NCI-H1092 (cell line): Measurements from ENCODE around the gene GLP1R.

Experiments used
- DNase-seq: peaks from one replicate; lab custom pipeline; 2025; lab: John Stamatoyannopoulos, UW

Gene GLP1R

GRCh38 chr6:39086294-39086693 lies 37.7 kb downstream of the GLP1R start:
- DNase-seq = no peak

- no peak for DNase-seq
Observed at GRCh38 chr6:39086711-39087110, 38.1 kb downstream of the GLP1R start.

- DNase-seq = no peak
Observed at GRCh38 chr6:39087197-39087596, 38.6 kb downstream of the GLP1R start.

GRCh38 chr6:39088331-39088730 lies 39.8 kb downstream of the GLP1R start:
- no peak for DNase-seq

- DNase-seq = no peak
Observed at GRCh38 chr6:39090036-39090435, 41.5 kb downstream of the GLP1R start.

- DNase-seq = peak; percentile 13
Observed at GRCh38 chr6:39091220-39091619, 42.6 kb downstream of the GLP1R start.

- peak; percentile 63 for DNase-seq
Observed at GRCh38 chr6:39092124-39092523, 43.5 kb downstream of the GLP1R start.

GRCh38 chr6:39093149-39093708 lies 44.6 kb downstream of the GLP1R start:
- DNase-seq = no peak

GRCh38 chr6:39095578-39095977 lies 47.0 kb downstream of the GLP1R start:
- DNase-seq = no peak

- no peak for DNase-seq
Observed at GRCh38 chr6:39100358-39100757, 51.8 kb downstream of the GLP1R start.

- DNase-seq = no peak
Observed at GRCh38 chr6:39102071-39102820, 53.7 kb downstream of the GLP1R start.

- no peak for DNase-seq
Observed at GRCh38 chr6:39102821-39103136, 54.2 kb downstream of the GLP1R start.

GRCh38 chr6:39104528-39104927 lies 55.9 kb downstream of the GLP1R start:
- DNase-seq = no peak

- DNase-seq = no peak
Observed at GRCh38 chr6:39107034-39107433, 58.5 kb downstream of the GLP1R start.

- no peak for DNase-seq
Observed at GRCh38 chr6:39107641-39108040, 59.1 kb downstream of the GLP1R start.

- DNase-seq = no peak
Observed at GRCh38 chr6:39108041-39108839, 59.7 kb downstream of the GLP1R start.

- DNase-seq = no peak
Observed at GRCh38 chr6:39111280-39111679, 62.7 kb downstream of the GLP1R start.

GRCh38 chr6:39113788-39114187 lies 65.2 kb downstream of the GLP1R start:
- DNase-seq = no peak

- DNase-seq = peak; percentile 41
Observed at GRCh38 chr6:39114388-39114703, 65.8 kb downstream of the GLP1R start.

GRCh38 chr6:39114704-39115599 lies 66.4 kb downstream of the GLP1R start, which contains the start of gene SAYSD1:
Gene SAYSD1 (minus strand): TSS chr6:39115186. CDS start chr6:39115089, 97 bp downstream.
- DNase-seq = peak; percentile 89

GRCh38 chr6:39118921-39119320 lies 70.3 kb downstream of the GLP1R start:
- DNase-seq = no peak

- DNase-seq = no peak
Observed at GRCh38 chr6:39124114-39124513, 75.5 kb downstream of the GLP1R start.
